ENCODE measurements around the gene DLST.

Gene DLST

DNA sequence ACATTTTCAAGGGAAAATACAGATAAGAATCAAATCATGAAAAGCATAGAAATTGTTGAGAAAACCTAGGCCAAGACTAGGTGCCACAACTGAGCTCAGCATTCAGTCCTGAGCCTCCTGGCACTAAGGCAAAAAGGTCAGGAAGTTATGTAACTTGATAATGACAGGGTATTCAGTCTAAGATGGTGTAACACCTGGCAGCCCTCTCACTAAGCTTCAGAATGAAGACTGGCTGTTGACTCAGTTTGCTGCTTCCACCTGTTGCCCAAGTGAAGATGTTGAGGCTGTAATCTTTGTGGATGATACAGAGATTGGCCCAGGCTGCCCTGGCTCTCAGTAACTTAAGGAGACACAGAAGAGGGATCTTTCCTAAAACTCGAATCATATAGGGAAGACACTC lies 25.4 kb upstream of the DLST start:
- H2BK120ac ChIP-seq (ENCODE audit: insufficient read depth, low read length, poor library complexity): no peak overlapping the region
- H3K79me1 ChIP-seq (ENCODE audit: low read length): no peaks in the 10 kb centered on the region
- H4K8ac ChIP-seq (ENCODE audit: low read depth, low read length): no peak overlapping the region
- no CpG with 5 or more reads among the region's 1 CpG for WGBS (ENCODE audit: extremely low coverage, insufficient coverage, insufficient read length)
- no peak overlapping the region for H3K4me3 ChIP-seq (ENCODE audit: low read depth, low read length)
- no peaks in the 10 kb centered on the region for H3K36me3 ChIP-seq (ENCODE audit: control insufficient read depth in 1 of 2, insufficient read depth in 2 of 2, low read length in 2 of 2)
- no peak overlapping the region for H2BK12ac ChIP-seq (ENCODE audit: low read length)
- no peak overlapping the region for H4K12ac ChIP-seq (ENCODE audit: low read depth, low read length)
- peaks cover 0 to 7% of the 10 kb centered on the region in 2 experiments for H3K4me1 ChIP-seq (ENCODE audit: control insufficient read depth in 1 of 2, insufficient read depth in 2 of 2, low read length in 2 of 2)
- no peak overlapping the region for H3K27ac ChIP-seq (ENCODE audit: low read depth, low read length)
- H3K9ac ChIP-seq (ENCODE audit: low read length): no peak overlapping the region
- H2AFZ ChIP-seq (ENCODE audit: insufficient read depth, low read length, poor library complexity): no peak overlapping the region
- H3K14ac ChIP-seq (ENCODE audit: low read length): no peak overlapping the region
- no peak overlapping the region for H4K91ac ChIP-seq (ENCODE audit: low read depth, low read length)
- H3K9me3 ChIP-seq (ENCODE audit: insufficient read depth, low read depth, low read length): no peaks in the 10 kb centered on the region
- H3K4me2 ChIP-seq (ENCODE audit: low read length): no peak overlapping the region
- no peak overlapping the region for H3K23ac ChIP-seq (ENCODE audit: low read length)
- H2AK5ac ChIP-seq (ENCODE audit: low read length): no peak overlapping the region
- no peak overlapping the region for H3K18ac ChIP-seq (ENCODE audit: low read length)
- no peak for DNase-seq
- no peak overlapping the region for H3K4ac ChIP-seq (ENCODE audit: low read depth, low read length)
- H3K27me3 ChIP-seq (ENCODE audit: insufficient read depth, low read length): no peaks in the 10 kb centered on the region
- no peak overlapping the region for H2BK5ac ChIP-seq (ENCODE audit: low read depth, low read length, poor library complexity)
- no peaks in the 10 kb centered on the region for H3K79me2 ChIP-seq (ENCODE audit: control insufficient read depth, insufficient read depth, low read length, poor library complexity)

DNA sequence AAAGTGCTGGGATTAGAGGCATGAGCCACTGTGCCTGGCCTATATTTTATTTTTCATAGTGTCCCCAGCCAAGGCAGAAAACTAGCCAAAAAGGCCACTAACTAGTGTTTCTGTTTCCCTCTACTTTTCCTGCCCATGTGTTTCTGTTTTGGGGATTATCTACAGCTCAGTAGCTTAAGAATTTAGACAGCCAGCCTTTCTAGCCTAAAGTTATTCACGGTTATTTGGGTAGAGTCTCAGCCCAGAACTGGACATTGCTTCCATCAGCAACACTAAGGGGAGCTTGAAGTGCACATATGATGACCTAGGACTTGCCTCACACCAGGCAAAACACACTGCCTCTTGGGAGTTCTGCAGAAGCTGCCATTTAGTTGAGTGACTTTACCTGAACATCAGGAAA lies 23.7 kb upstream of the DLST start:
- Histone ChIP-seq H3K79me1 (ENCODE audit: low read length) (no peaks in the 10 kb centered on the region), H4K12ac (ENCODE audit: low read depth, low read length) (no peak overlapping the region), H2BK5ac (ENCODE audit: low read depth, low read length, poor library complexity) (no peak overlapping the region), H4K91ac (ENCODE audit: low read depth, low read length) (no peak overlapping the region), H3K4ac (ENCODE audit: low read depth, low read length) (no peak overlapping the region), H2AK5ac (ENCODE audit: low read length) (no peak overlapping the region), H3K79me2 (ENCODE audit: control insufficient read depth, insufficient read depth, low read length, poor library complexity) (no peaks in the 10 kb centered on the region), H3K9me3 (ENCODE audit: insufficient read depth, low read depth, low read length) (no peaks in the 10 kb centered on the region), H3K14ac (ENCODE audit: low read length) (no peak overlapping the region), H3K4me1 (ENCODE audit: control insufficient read depth in 1 of 2, insufficient read depth in 2 of 2, low read length in 2 of 2) (peaks cover 0 to 7% of the 10 kb centered on the region in 2 experiments), H3K36me3 (ENCODE audit: control insufficient read depth in 1 of 2, insufficient read depth in 2 of 2, low read length in 2 of 2) (no peaks in the 10 kb centered on the region), H3K4me3 (ENCODE audit: low read depth, low read length) (no peak overlapping the region), H4K8ac (ENCODE audit: low read depth, low read length) (no peak overlapping the region), H3K23ac (ENCODE audit: low read length) (no peak overlapping the region), H2BK120ac (ENCODE audit: insufficient read depth, low read length, poor library complexity) (no peak overlapping the region), H3K27ac (ENCODE audit: low read depth, low read length) (no peak overlapping the region), H3K18ac (ENCODE audit: low read length) (no peak overlapping the region), H2BK12ac (ENCODE audit: low read length) (no peak overlapping the region), H3K27me3 (ENCODE audit: insufficient read depth, low read length) (no peaks in the 10 kb centered on the region), H3K9ac (ENCODE audit: low read length) (no peak overlapping the region), H3K4me2 (ENCODE audit: low read length) (no peak overlapping the region), H2AFZ (ENCODE audit: insufficient read depth, low read length, poor library complexity) (no peak overlapping the region)
- WGBS (ENCODE audit: extremely low coverage, insufficient coverage, insufficient read length): no CpG with 5 or more reads among the region's 1 CpG
- DNase-seq: no peak

DNA sequence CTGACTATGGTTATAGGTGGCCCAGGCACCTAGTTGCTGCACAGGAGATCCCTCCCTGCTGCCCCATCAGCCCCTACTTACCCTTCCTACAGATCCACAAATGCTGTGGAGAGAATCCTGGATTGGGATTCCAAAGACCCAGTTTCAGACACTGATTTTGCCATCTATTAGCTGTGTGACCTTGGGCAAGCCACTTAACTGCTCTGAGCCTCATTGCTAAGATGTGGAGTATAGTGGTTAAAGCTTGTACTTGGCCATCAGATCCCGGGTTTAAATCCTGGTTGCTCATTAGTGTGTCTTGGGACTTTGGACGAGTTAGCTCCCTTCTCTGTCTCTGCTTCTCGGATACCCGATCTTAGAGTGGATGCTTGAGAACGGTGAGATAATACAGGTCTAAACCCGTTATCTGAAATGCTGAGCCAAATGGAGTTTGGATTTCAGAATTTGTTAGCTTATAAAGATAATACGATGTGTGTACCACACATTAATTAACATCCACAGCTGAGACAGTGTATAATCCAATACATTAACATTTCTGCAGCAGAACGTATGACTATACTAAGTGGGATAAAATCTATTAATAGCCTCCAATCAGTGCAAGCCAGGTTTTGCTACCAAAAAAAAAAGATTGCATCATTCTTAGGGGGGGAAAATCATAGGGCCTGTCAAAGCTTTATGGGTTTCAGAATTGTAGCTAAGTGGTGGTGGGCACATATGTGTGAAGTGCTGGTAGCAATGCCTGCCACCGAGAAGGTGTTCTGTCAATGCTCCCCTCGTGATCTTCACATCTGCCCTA lies 21.8 kb upstream of the DLST start:
- WGBS (ENCODE audit: extremely low coverage, insufficient coverage, insufficient read length): no CpG with 5 or more reads among the region's 10 CpGs

DNA sequence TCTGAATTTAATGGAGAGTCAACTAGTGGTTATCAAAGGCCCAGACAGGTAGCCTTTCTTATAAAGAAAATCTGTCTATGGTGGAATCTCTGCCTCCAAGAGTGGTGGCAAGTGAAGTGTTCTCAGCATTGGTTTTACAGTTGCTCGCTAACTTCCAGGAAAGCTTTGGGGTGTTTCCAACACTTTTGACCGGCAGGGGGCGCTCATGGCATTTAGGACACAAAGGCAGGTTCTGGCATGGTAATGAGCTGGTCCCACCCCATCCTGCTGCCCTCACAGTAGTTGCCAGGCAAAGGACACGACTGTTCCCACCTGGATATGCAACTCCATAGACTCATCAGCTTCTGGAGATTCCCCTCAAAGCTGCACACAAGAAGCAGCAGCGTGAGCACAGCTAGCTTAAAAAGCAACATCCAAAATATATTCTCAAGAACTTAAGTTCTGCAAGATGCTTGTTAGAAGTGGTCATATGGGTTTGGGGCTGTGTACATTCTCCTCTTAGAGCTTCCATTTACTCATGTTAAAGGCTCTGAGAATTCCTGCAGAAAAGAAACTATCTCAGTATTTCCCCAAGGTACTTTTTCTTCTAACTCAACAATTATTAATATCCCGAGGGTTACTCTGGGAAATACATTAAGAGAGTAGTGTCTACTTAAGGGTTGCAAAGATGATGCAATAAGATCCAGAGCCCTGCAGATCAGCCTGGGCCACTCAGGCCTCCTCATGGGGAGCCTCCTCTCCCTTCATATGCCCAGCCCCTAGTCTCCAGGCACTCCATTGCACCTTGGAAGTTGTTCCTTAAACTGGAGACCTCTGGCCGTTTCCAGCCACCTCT lies 20.6 kb upstream of the DLST start:
- peak; percentile 79 to 95 for DNase-seq
- H2AK5ac ChIP-seq (ENCODE audit: low read length): no peak overlapping the region
- no CpG with 5 or more reads among the region's 7 CpGs for WGBS (ENCODE audit: extremely low coverage, insufficient coverage, insufficient read length)
- no peak overlapping the region for H3K4ac ChIP-seq (ENCODE audit: low read depth, low read length)
- no peaks in the 10 kb centered on the region for H3K79me2 ChIP-seq (ENCODE audit: control insufficient read depth, insufficient read depth, low read length, poor library complexity)
- H3K9ac ChIP-seq (ENCODE audit: low read length): no peak overlapping the region
- no peak overlapping the region for H4K91ac ChIP-seq (ENCODE audit: low read depth, low read length)
- H3K23ac ChIP-seq (ENCODE audit: low read length): no peak overlapping the region
- no peaks in the 10 kb centered on the region for H3K4me1 ChIP-seq (ENCODE audit: control insufficient read depth in 1 of 2, insufficient read depth in 2 of 2, low read length in 2 of 2)
- no peak overlapping the region for H4K12ac ChIP-seq (ENCODE audit: low read depth, low read length)
- no peak overlapping the region for H3K4me3 ChIP-seq (ENCODE audit: low read depth, low read length)
- no peaks in the 10 kb centered on the region for H3K9me3 ChIP-seq (ENCODE audit: insufficient read depth, low read depth, low read length)
- no peaks in the 10 kb centered on the region for H3K79me1 ChIP-seq (ENCODE audit: low read length)
- H4K8ac ChIP-seq (ENCODE audit: low read depth, low read length): no peak overlapping the region
- no peak overlapping the region for H2BK12ac ChIP-seq (ENCODE audit: low read length)
- H3K14ac ChIP-seq (ENCODE audit: low read length): no peak overlapping the region
- H3K4me2 ChIP-seq (ENCODE audit: low read length): no peak overlapping the region
- H2BK5ac ChIP-seq (ENCODE audit: low read depth, low read length, poor library complexity): no peak overlapping the region
- H3K36me3 ChIP-seq (ENCODE audit: control insufficient read depth in 1 of 2, insufficient read depth in 2 of 2, low read length in 2 of 2): no peaks in the 10 kb centered on the region
- no peak overlapping the region for H2AFZ ChIP-seq (ENCODE audit: insufficient read depth, low read length, poor library complexity)
- no peak overlapping the region for H2BK120ac ChIP-seq (ENCODE audit: insufficient read depth, low read length, poor library complexity)
- no peaks in the 10 kb centered on the region for H3K27me3 ChIP-seq (ENCODE audit: insufficient read depth, low read length)
- H3K27ac ChIP-seq (ENCODE audit: low read depth, low read length): no peak overlapping the region
- no peak overlapping the region for H3K18ac ChIP-seq (ENCODE audit: low read length)

More for the DNA sequence above, 21.8 kb upstream of the DLST start:
- H2AK5ac ChIP-seq (ENCODE audit: low read length): no peak overlapping the region
- H3K27me3 ChIP-seq (ENCODE audit: insufficient read depth, low read length): no peaks in the 10 kb centered on the region
- no peak overlapping the region for H3K27ac ChIP-seq (ENCODE audit: low read depth, low read length)
- no peak overlapping the region for H3K4me2 ChIP-seq (ENCODE audit: low read length)
- H3K4me1 ChIP-seq (ENCODE audit: control insufficient read depth in 1 of 2, insufficient read depth in 2 of 2, low read length in 2 of 2): no peaks in the 10 kb centered on the region
- no peak for DNase-seq
- H3K14ac ChIP-seq (ENCODE audit: low read length): no peak overlapping the region
- H2AFZ ChIP-seq (ENCODE audit: insufficient read depth, low read length, poor library complexity): no peak overlapping the region
- H3K79me1 ChIP-seq (ENCODE audit: low read length): no peaks in the 10 kb centered on the region
- H4K12ac ChIP-seq (ENCODE audit: low read depth, low read length): no peak overlapping the region
- no peak overlapping the region for H3K18ac ChIP-seq (ENCODE audit: low read length)
- H4K8ac ChIP-seq (ENCODE audit: low read depth, low read length): no peak overlapping the region
- H3K23ac ChIP-seq (ENCODE audit: low read length): no peak overlapping the region
- no peak overlapping the region for H2BK120ac ChIP-seq (ENCODE audit: insufficient read depth, low read length, poor library complexity)
- H2BK5ac ChIP-seq (ENCODE audit: low read depth, low read length, poor library complexity): no peak overlapping the region
- no peaks in the 10 kb centered on the region for H3K79me2 ChIP-seq (ENCODE audit: control insufficient read depth, insufficient read depth, low read length, poor library complexity)
- no peaks in the 10 kb centered on the region for H3K36me3 ChIP-seq (ENCODE audit: control insufficient read depth in 1 of 2, insufficient read depth in 2 of 2, low read length in 2 of 2)
- H2BK12ac ChIP-seq (ENCODE audit: low read length): no peak overlapping the region
- H4K91ac ChIP-seq (ENCODE audit: low read depth, low read length): no peak overlapping the region
- no peak overlapping the region for H3K4me3 ChIP-seq (ENCODE audit: low read depth, low read length)
- H3K4ac ChIP-seq (ENCODE audit: low read depth, low read length): no peak overlapping the region
- no peaks in the 10 kb centered on the region for H3K9me3 ChIP-seq (ENCODE audit: insufficient read depth, low read depth, low read length)
- no peak overlapping the region for H3K9ac ChIP-seq (ENCODE audit: low read length)
